GM12864 (cell line): ENCODE measurements around the gene TADA3.

ENCODE experiments used
- DNase-seq: peaks from one replicate; pipeline ENCODE4 v3.0.0-alpha.2; 2011; ENCODE audit warnings: low read depth
- H3K4me3 ChIP-seq: 2 replicates; pipeline ENCODE4 v1.5.1; 2011; ENCODE audit warnings: mild to moderate bottlenecking, low read depth, low read length, control low read depth
- TF ChIP-seq, protein P1 (sequence below): IDR thresholded peaks from 2 replicates; pipeline ENCODE4 v1.5.1; 2011; ENCODE audit warnings: low read depth, mild to moderate bottlenecking, moderate library complexity, low read length, control low read depth, inconsistent platforms; ENCODE audit errors: missing control alignments

Gene TADA3

DNA sequence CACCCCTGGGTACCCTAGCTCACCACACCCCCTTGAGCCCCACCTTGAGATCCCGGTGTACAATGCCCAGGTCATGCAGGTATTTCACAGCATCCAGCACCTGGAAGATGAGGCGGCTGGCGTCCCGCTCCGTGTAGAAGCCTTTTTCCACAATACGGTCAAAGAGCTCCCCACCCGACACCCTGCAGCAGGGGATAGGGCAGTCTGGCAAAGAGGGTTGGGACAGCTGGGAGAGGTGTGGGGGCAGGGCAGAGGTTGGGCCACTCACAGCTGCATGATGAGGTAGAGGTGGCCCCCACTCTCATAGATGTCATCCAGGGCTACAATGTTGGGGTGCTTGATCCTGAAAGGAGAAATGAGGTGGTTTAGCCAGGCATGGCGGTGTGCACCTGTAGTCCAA is 29.4 kb downstream of the TADA3 start:
- TF ChIP-seq, protein P1, sequence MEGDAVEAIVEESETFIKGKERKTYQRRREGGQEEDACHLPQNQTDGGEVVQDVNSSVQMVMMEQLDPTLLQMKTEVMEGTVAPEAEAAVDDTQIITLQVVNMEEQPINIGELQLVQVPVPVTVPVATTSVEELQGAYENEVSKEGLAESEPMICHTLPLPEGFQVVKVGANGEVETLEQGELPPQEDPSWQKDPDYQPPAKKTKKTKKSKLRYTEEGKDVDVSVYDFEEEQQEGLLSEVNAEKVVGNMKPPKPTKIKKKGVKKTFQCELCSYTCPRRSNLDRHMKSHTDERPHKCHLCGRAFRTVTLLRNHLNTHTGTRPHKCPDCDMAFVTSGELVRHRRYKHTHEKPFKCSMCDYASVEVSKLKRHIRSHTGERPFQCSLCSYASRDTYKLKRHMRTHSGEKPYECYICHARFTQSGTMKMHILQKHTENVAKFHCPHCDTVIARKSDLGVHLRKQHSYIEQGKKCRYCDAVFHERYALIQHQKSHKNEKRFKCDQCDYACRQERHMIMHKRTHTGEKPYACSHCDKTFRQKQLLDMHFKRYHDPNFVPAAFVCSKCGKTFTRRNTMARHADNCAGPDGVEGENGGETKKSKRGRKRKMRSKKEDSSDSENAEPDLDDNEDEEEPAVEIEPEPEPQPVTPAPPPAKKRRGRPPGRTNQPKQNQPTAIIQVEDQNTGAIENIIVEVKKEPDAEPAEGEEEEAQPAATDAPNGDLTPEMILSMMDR: no peak
- DNase-seq: no peak
- no peak overlapping the region for H3K4me3 ChIP-seq

DNA sequence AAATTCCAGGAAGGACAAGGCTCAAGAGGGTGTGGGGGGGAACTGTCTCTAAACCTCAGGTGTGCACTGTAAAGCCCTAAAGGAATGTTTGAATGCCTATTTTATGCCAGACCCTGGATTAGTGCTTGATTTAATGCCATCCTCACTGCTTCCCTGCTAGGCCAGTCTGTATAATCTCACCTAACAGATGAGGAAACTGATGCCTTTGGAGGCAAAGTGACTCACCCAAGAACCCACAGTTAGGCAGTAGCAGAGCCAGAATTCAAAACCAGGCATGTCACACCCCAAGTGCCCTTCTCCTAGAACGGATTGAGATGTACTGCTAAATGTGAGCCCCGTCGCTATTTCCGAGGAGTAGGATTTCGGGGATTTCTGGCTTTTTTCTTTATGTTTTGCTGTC is 30.4 kb downstream of the TADA3 start:
- TF ChIP-seq, protein P1: no peak
- H3K4me3 ChIP-seq: no peak overlapping the region
- DNase-seq: no peak

DNA sequence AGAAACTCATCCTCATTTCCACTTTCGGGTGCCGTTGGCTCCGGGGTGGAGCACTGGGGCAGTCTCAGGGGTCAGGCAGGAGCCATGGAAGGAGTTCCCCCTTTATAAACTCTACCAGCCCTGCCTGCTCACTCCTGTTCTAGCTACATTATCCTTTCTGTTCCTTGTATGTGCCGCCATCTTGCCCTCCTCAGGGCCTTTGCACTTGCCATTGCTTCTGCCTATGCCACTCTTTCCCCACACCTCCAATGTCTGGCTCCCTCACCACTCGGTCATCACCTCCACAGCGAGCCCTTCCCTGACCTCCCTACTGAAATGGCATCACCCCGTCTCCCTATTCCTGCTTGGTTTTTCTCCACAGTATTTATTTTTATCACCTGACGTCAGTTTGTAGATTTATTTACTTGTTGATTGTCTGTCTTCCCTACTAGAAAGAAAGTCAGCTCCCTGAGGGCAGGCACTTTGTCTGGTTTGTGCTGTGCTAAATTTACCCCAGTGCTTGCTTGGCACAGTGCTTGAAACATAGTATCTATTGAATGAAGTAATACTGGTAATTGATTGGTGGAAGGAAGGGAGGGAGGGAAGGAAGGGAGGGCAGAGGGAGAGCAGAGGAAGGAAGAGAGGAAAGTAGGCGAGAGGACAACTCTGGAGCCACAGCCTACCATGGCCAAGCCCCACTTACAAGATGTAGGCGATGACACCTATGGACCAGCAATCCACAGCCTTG is 31.3 kb downstream of the TADA3 start:
- DNase-seq: no peak
- TF ChIP-seq, protein P1: no peak
- no peak overlapping the region for H3K4me3 ChIP-seq

DNA sequence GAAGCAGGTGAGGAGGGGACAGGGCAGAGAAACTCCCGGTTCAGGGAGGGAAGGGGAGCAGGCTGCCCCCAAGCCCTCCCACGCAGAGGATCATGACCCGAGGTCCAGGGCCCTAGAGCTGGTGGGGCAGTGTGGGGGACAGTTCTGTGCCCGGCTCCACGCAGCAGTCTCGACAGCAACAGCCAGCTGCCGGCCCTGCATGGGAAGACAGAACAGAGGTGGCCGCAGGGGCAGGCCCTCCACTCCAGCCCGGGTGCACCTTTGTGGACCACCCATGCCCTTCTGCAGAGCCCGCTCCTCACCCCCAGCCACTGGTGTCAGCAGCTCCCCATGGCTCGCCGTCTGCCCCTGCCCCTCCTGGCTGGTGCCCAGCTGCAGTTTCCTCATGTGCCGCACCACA is 34.8 kb downstream of the TADA3 start:
- H3K4me3 ChIP-seq: no peak overlapping the region
- no peak for DNase-seq
- TF ChIP-seq, protein P1: no peak

DNA sequence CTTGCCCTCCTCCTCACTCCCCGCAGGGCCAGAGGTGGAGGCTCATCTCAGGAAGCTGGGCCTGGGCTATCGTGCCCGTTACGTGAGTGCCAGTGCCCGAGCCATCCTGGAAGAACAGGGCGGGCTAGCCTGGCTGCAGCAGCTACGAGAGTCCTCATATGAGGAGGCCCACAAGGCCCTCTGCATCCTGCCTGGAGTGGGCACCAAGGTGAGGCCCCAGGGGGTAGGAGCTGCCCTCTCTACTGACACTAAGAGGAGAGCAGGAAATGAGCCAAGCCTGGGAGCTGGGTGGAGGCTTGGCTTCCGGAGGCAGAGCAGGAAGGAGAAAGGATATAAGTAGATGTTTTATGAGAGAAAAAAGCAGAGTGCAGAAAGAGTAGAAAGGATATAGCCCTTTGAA is 37.6 kb downstream of the TADA3 start:
- H3K4me3 ChIP-seq: no peak overlapping the region
- TF ChIP-seq, protein P1: no peak
- no peak for DNase-seq

DNA sequence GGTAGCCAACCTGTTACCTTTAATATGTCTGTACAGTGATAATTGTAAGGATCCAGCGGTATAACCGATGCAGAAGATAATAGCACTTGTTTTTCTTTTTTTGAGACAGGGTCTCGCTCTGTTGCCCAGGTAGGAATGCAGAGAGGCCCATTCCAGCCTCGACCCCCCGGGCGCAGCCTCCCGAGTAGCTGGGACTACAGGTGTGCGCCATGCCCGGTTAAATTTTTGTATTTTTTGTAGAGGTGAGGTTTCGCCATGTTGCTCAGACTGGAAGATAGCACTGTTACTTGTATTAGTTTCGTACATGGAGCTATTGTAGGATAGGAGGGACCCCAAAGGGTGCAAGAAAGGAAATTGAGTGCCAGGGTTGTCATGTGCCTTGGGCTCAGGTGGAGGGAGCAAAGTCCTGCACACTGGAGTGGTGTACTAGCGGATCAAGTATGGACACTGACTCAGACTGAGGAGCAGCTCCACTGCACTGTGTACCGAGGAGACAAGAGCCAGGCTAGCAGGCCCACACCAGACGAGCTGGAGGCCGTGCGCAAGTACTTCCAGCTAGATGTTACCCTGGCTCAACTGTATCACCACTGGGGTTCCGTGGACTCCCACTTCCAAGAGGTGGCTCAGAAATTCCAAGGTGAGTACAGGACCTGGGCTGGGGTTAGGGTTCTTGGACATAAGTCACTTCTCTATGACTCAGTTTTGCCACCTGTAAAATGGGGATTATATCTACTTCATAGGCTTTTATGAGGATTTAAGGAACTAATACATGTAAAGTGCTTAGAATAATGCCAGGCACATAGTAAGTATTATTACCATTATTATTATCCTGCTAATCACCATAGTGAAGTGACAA is 41.5 kb downstream of the TADA3 start:
- TF ChIP-seq, protein P1: no peak
- H3K4me3 ChIP-seq: peak overlapping the region; percentile 66
- no peak for DNase-seq
